GM10847 (cell line): ENCODE measurements around the gene IL12B.

Source experiments
- POLR2A ChIP-seq: IDR thresholded peaks from 2 replicates; pipeline ENCODE4 v1.6.1; 2011; ENCODE audit not compliant: insufficient read length; ENCODE audit errors: extremely low read depth

The IL12B gene

DNA sequence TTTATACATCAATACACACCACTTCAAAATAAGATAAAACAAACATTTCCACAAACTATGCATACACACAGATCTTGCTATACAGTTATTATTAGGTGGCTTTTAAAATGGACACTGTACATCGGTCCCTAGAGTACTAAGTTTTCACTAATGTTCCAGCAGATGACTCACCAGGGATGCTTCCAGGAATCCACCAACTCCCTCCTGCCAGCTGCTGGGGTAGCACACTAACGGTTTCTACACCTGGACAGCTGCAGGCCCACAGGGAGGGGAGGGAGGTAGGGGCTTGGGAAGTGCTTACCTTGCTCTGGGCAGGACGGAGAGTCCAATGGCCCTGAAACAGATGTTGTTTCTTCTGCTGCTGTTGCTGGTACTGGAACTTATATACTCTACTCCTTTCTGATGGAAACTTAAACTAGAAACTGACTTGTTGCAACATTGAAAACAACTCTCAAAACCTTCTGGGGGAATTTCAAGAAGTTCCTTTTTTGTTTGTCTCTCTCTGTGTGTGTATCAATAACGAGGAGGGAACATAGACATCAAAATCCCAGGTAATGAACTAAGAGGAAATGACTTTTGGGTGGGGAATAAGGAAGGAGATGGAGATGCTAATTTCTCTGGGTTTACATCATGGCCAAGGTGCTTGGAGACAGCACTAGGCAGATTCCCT is at the start of gene IL12B:
Gene IL12B (minus strand): TSS at position 357 of the 670 bp plus-strand sequence. CDS start 3,705 bp downstream, outside the sequence.
- no peak for TF ChIP-seq POLR2A

- TF ChIP-seq POLR2A: no peak
These were observed 47.4 kb upstream of the IL12B start for GRCh38 chr5:159377653-159378052.

DNA sequence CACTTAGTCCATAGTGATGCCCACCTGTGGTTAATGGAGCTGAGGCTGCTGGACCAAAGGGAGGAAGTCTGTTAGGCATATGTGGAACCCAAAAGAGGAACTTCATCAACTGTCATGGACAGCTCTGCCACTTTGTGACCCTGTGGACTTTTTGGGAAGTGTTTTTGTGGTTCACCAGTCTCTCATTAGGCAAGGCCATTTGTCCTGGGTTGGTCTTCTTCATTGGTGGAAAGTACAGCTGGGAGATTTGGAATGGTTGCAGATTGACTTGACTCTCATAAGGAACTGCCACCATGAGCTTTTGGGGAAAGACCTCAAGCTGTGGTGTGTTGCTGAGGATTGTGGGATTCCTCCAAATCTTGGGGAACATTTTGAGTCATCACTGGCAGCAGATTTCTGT is 31.9 kb upstream of the IL12B start:
- no peak for TF ChIP-seq POLR2A

DNA sequence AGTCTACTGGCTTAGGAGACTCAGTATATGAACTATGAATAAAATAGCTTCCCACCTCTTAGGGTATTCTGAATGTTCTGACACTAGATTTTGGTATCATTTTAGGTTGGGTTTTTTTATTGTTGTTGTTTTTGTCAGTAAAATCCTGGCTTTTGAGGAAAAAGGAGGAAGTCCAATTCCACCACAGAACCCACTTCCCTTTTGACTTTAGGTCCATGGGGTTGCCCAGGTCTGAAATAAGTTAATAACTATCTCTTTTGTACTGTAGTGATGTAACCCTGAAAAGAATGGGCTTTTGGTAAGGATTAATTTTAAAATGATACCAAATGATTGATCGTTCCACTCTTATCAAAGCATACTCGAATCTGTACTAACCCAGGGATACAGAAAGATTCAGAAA is 29.1 kb upstream of the IL12B start:
- no peak for TF ChIP-seq POLR2A

DNA sequence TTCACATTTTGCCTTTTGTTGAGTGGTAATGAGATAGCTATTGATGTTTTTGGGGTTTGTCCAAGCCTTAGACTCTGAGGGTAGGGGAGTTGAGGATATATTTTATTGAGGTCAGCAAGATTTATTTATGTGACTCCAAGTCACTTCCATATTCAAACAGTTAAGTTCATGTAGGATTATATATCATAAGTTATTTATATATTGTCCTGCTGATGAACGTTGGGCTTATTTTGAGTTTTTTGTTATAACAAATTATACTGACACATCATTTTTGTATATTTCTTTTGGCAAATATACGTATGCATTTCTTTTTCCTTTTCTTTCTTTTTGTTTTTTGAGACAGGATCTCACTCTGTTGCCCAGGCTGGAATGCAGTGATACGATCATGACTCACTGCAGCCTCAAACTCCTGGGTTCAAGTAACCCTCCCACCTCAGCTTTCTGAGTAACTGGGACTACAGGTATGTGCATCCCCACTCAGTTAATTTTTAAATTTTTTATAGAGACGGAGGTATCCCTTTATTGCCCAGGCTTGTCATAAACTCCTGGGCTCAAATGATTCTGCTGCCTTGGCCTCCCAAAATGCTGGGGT is 23.5 kb upstream of the IL12B start:
- TF ChIP-seq POLR2A: no peak

DNA sequence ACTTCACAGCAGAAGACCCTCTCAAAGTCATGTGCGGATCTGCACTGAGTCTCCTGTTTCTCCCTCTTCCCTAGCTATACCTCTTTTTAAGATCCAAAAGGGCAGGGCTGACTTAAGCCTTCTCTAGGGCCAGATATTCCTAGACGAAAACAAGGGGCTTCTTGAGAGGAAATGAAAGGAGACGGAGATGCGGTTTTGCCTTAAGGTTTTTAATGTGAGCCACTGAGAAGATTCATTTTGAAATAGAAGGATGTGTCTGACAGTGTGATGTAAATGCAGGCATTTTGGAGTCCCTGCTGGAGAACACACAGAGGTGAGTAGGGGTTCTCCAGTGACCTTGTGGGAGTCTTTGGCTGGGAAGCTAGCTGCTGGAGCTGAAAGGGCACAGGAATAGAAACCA is 15.6 kb upstream of the IL12B start:
- no peak for TF ChIP-seq POLR2A

DNA sequence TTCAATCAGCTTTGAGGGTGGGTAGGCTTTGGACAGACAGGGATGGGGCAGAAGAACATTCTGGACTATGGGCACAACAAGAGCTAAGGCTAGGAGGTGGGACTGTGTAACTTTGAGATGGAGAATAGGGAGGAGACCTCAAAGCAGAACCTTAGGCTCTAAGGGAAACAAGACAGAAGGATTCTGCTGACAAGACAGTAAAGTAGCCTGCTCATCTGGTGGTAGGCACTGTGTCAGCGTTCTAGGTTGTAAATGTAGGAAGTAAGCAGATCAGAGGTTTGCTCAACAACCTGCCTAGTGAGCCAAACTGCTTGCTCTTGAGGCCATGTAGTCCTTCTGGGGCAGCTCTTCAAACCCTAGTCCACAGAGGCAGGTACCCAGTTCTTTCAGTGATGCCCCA is 15.0 kb upstream of the IL12B start:
- TF ChIP-seq POLR2A: no peak

DNA sequence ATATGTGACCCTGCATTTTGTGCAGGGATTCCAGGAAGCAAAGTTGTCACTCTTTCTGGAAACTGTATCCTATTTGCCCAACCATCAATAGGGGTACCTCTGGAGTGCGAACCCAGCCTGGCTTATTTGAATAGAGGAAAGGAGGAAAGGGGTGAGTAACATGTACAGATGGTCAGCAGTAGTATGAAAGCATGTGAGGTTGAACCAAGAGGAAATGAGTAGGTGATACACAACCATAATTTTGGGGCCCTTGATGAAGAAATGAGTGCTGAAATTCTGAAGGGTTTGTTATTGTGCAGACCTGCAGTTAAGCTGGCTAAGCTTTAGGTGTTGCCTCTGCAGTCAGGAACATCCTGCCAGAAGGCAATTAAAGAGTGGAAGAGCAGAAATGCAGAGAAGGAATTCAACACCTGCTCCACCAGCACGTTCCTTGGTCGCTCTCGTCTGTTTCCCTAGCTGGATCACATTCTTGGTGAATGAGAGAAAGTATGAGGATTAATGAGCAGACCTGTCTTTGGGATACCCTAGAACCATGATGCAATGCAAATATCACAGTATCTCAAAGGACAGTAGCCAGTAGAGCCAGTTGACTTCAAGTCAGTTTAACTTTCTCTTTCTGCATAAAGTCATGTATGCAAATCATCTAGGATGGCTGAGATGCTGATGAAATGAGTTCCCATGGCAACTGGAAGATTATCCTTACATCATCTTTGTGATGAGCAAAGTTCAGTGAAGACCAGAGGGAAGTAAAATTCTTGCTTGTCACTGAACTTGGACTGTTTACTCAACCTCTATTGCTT is 13.2 kb upstream of the IL12B start:
- TF ChIP-seq POLR2A: no peak

DNA sequence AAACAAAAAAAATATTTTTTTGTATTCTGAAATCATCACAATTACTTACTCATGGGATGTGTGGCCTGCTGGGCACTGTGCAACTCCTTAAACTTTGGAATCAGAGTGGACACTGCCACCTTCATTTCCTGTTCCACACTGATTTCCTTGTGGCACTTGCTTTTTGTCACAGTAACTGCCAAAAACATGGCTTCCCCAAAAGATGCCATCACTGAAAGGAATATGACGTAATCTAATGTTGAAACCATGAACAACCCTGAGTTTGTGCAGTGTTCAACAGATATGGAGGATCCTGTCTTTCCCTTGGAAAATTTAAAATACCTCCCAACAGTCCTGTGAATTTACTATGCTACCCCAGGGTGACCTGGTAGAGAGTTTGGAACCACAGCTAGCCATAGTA is 12.6 kb upstream of the IL12B start:
- no peak for TF ChIP-seq POLR2A

- no peak for TF ChIP-seq POLR2A
These were observed 11.6 kb upstream of the IL12B start for GRCh38 chr5:159341906-159342310.

DNA sequence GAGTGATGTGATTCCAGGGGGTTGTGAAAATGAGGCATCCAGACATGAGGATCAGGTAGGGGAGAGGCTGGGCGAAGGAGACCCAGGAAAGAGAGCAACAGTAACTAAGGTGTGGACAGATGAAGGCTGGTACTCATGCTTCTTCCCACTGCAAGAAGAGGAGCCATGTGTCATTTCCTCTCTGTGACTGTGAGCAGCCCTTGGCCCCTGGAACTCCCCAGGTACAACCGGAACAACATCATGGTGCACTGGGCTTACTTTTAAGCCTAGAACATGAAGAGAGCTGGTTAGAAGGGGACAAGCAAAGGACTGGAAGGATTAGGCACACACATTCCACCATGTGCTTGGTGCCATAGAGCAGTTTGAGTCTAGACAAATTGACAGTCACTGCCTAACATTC is 10.9 kb upstream of the IL12B start:
- no peak for TF ChIP-seq POLR2A

DNA sequence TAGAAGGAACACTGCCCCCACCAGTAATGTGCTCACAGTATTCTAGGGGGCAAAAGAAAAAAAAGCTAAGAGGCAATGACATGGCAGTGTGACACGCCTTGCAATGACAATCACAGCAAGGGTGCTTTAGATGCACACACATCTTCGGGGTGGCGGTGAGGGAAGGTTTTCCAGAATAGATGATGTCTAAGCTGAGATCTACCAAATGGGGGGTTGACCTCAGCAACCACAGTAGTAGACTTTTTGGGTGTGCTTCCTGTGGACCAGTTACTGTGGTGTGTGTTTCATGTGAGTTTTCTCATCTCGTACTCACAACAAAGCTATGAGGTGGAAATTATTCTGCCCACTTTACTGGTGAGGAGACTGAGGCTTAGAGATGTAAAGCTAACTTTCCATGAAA is 10.2 kb upstream of the IL12B start:
- no peak for TF ChIP-seq POLR2A

DNA sequence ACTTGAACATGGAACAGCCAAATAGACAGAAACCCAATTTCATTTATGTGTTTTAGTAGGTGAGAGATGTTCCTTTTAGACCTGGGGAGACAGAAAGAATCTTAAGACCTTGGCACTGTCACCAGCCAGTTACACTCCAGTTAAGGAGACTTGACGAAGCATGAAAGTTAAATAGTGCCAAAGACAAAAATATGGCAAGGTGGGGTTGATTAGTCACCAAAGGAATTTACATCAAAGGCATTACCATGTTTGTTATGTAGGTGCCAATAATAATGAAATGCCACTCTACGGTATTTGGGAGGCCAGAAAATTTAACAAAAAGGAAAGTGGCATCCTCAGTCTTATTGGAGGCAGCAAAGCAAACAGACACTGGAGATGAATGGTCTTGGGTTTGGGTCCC is 9.2 kb upstream of the IL12B start:
- no peak for TF ChIP-seq POLR2A

DNA sequence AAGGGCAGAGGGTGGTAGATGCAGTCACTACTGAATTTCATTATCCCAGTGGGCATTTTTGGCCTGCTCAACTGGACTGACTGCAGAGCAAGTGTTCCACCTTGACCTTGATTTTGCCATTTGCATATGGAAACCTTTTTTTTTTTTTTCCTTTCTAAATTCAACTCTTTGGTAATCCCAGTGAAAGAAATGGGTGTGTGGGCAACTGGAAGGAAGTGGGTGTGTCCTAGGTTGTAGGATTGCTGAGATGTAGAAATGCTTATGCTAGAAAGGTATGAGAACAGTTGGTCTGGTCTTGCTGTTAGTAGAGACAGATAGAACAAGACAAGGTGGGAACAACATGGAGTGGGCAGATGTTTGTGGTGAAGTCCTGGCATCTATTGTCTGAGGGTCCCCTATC is 7.8 kb upstream of the IL12B start:
- TF ChIP-seq POLR2A: no peak

DNA sequence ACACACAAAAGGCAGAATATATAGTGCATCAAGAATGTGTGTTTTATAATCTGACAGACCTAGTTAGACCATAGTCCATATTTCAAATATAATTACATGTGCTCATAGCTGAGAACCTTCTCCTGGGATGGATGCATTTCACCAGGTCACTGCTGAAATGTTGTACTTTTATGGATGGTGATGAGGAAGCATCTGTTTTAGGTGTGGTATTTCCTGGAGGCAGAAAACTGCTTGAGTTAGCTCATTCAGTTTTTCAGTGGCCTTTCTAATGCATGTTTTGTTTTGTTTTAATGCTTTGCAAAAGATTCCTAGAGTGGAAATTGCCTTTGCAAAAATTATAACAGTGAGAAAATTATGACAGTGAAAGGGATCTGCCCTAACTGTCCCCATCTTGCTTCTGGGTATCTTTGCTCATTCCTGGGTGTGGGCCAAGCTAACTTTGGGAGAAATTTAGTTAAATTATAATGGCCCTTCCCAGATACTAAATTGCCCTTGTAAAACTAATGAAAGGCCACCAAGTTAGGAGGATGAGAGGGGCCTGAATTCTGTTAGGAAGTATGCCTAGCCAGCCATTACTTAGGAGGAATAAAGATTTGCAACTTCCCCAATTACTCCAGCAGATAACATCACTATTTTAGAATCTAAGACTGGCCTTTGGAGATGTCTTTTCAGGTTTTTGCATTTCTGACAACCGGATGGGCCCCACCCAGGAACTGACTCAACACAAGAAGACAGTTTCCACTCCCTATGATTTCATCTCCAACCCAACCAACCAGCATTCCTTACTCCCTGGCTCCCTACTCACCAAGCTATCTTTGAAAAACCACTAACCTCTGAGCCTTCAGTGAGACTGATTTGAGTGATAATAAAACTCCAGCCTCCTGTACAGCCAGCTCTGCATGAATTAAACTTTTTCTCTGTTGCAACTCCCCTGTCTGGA is 7.0 kb upstream of the IL12B start:
- TF ChIP-seq POLR2A: no peak
